HFFc6 (cell line): ENCODE results near the gene SYT13. TPM values are rescaled to one million over a fixed set of nuclear protein-coding genes. Genes with fewer than 3 reads are reported as not detected.

Source experiments
- DNase-seq: peaks from one replicate; pipeline ENCODE4 v3.0.0-alpha.2; 2018
- H3K27ac Mint-ChIP-seq: 2 replicates; pipeline ENCODE4 v1.8.0; 2020; ENCODE audit warnings: mild to moderate bottlenecking, mixed read lengths
- H3K27me3 Mint-ChIP-seq: 2 replicates; pipeline ENCODE4 v1.8.0; 2021; ENCODE audit warnings: mild to moderate bottlenecking, moderate library complexity, mixed read lengths; ENCODE audit not compliant: insufficient read depth
- H3K36me3 Mint-ChIP-seq: 2 replicates; pipeline ENCODE4 v1.8.0; 2021; ENCODE audit warnings: low read depth, mixed read lengths
- H3K4me1 Mint-ChIP-seq: 2 replicates; pipeline ENCODE4 v1.8.0; 2020; ENCODE audit warnings: low read depth, mixed read lengths
- H3K4me3 Mint-ChIP-seq: 2 replicates; pipeline ENCODE4 v1.8.0; 2020; ENCODE audit warnings: mild to moderate bottlenecking, moderate library complexity, mixed read lengths
- H3K9me3 Mint-ChIP-seq: 2 replicates; pipeline ENCODE4 v1.8.0; 2020; ENCODE audit warnings: mild to moderate bottlenecking, mixed read lengths
- total RNA-seq, 6 experiments: library from RNA; stranded (reverse); fragmentation: NEBNext Ultra II Directional; extraction: Animal tissue kit (Norgen Biotek cat#: 25700); gene quantifications; 2 replicates in 1 of 6; 3 replicates in 5 of 6; pipeline ENCODE4 v1.2.3, GENCODE V29; 2021
- TF ChIP-seq, protein P1 (sequence below): fragments of 200-600 bp; sonication (generic); IDR thresholded peaks from 2 replicates; pipeline ENCODE4 v1.5.0; 2021; ENCODE audit warnings: antibody characterized with exemption, mild to moderate bottlenecking

The SYT13 gene
- total RNA-seq, 6 experiments from 2014 or later = not detected

DNA sequence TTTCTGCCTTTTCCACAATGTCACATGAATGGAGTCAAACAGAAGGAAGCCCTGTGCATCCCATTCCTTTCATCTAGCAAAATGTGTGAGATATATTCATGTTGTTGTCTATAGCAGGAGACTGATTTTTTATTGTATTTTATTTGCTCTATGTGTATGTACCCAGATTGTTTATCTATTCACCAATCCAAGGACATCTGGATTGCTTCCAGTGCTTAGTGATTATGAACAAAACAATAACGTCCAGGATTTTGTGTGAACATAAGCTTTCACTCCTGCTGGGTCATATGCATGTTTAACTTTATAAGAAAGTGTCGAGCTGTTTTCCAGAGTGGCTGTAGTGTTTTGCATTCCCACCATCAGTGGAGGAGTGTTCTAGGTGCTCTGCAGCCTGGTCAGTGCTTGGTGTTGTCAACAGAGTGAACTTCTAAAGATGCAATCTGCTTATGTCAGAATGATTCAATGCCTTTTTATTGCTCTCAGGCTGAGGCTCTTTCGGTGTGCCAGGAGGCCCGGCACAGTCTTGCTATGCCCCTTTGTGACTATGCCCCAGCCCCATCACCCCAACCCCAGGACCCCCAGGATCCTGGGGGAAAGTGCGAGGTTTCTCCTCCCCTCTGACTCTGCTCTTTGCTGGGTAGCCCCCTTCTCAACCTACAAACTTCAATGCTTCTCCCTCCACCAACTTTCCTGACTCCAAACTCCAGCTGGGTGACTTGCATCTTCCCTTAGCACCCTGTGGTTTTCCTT lies 19.9 kb upstream of the SYT13 start:
- H3K27me3 Mint-ChIP-seq = peaks cover 22% of the 10 kb centered on the region
- H3K4me3 Mint-ChIP-seq = no peak overlapping the region
- no peaks in the 10 kb centered on the region for H3K9me3 Mint-ChIP-seq
- no peak overlapping the region for H3K27ac Mint-ChIP-seq
- TF ChIP-seq, protein P1, sequence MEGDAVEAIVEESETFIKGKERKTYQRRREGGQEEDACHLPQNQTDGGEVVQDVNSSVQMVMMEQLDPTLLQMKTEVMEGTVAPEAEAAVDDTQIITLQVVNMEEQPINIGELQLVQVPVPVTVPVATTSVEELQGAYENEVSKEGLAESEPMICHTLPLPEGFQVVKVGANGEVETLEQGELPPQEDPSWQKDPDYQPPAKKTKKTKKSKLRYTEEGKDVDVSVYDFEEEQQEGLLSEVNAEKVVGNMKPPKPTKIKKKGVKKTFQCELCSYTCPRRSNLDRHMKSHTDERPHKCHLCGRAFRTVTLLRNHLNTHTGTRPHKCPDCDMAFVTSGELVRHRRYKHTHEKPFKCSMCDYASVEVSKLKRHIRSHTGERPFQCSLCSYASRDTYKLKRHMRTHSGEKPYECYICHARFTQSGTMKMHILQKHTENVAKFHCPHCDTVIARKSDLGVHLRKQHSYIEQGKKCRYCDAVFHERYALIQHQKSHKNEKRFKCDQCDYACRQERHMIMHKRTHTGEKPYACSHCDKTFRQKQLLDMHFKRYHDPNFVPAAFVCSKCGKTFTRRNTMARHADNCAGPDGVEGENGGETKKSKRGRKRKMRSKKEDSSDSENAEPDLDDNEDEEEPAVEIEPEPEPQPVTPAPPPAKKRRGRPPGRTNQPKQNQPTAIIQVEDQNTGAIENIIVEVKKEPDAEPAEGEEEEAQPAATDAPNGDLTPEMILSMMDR = no peak
- H3K36me3 Mint-ChIP-seq = no peaks in the 10 kb centered on the region
- no peaks in the 10 kb centered on the region for H3K4me1 Mint-ChIP-seq
- no peak for DNase-seq

DNA sequence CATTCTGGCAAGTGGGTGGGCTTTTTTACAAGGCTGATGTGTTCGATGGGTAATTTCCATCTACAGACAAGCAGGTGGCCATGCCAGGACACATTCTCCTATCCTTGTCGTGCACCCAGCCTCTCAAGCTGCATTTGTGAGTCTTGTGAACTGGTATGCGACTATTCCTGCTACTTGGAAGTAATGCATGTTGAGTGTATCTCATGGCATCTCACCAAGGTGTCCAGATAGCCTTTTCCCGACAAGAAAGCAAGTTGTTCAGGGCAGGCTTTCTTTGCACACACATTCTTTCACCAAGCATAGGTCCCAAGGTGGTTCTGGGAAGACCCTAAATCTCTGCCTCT lies 18.8 kb upstream of the SYT13 start:
- no peaks in the 10 kb centered on the region for H3K36me3 Mint-ChIP-seq
- H3K4me1 Mint-ChIP-seq = no peaks in the 10 kb centered on the region
- no peak overlapping the region for H3K4me3 Mint-ChIP-seq
- H3K27ac Mint-ChIP-seq = no peak overlapping the region
- TF ChIP-seq, protein P1 = no peak
- H3K9me3 Mint-ChIP-seq = no peaks in the 10 kb centered on the region
- peaks cover 23% of the 10 kb centered on the region for H3K27me3 Mint-ChIP-seq
- no peak for DNase-seq

DNA sequence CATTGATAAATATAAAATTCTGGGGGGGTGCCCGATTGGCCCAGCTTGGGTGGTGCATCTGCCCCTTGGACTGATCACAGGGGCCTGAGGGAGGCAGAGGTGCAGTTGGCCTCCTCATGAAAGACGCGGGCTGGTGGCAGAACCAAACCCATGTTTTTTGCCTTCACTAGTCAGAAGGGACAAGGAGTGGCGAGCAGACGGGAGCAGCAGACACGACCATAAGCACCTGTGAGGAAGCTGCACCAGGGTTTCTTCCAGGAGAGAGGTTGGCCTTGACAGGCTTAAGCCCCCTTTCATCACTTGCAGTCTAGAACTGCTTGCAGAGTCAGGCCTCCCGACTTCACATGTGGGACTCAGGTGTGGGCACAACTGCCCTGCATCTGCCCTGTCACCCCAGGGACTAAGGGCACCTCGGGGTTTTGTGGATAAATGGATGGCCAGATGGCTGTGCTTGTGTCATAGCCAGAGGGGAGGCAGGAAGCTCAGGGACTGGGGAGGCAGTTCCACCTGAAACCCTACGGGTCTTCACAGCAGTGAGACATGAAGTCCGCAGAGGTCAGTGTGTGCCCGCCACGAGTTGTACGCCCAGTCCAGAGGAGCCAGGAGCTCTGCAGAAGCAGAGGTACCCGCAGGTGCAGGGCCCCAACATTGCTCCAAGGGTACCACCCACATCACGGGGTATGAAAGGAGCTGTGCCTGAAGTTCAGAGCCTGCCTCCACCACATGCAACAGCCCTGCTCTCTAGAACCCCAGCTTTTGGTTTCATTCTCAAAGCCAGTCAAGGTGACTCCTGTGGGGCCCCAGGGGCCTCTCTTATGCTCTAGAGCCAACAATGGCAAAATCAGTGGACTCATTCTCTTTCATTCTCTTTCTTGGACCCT lies 18.2 kb upstream of the SYT13 start:
- DNase-seq = no peak
- Mint-ChIP-seq H3K36me3 (no peaks in the 10 kb centered on the region), H3K9me3 (no peaks in the 10 kb centered on the region), H3K4me1 (no peaks in the 10 kb centered on the region), H3K27ac (no peak overlapping the region), H3K4me3 (no peak overlapping the region), H3K27me3 (peaks cover 23% of the 10 kb centered on the region)
- TF ChIP-seq, protein P1 = no peak

DNA sequence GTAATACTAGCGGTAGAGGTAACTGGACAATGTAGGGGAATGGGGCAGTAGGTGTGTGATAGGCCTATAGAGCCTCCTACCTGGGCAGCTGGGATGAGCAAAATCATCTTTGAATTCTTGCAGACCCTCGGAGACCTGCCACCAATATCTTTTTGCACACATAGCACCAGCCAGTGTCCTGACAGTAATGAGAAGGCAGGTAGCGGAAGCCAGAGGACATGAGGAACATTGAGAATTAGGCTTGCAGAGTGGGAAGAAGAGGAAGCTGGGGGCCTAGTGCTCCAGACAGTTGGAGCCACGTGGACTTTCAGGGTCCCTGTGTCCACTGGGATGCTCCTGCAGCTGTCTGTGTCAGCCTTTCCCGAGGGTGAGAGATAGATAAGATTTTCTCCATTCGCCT lies 17.2 kb upstream of the SYT13 start:
- no peak overlapping the region for H3K4me3 Mint-ChIP-seq
- no peaks in the 10 kb centered on the region for H3K9me3 Mint-ChIP-seq
- H3K27ac Mint-ChIP-seq = no peak overlapping the region
- H3K27me3 Mint-ChIP-seq = peaks cover 23% of the 10 kb centered on the region
- no peak for DNase-seq
- TF ChIP-seq, protein P1 = no peak
- H3K4me1 Mint-ChIP-seq = no peaks in the 10 kb centered on the region
- no peaks in the 10 kb centered on the region for H3K36me3 Mint-ChIP-seq

DNA sequence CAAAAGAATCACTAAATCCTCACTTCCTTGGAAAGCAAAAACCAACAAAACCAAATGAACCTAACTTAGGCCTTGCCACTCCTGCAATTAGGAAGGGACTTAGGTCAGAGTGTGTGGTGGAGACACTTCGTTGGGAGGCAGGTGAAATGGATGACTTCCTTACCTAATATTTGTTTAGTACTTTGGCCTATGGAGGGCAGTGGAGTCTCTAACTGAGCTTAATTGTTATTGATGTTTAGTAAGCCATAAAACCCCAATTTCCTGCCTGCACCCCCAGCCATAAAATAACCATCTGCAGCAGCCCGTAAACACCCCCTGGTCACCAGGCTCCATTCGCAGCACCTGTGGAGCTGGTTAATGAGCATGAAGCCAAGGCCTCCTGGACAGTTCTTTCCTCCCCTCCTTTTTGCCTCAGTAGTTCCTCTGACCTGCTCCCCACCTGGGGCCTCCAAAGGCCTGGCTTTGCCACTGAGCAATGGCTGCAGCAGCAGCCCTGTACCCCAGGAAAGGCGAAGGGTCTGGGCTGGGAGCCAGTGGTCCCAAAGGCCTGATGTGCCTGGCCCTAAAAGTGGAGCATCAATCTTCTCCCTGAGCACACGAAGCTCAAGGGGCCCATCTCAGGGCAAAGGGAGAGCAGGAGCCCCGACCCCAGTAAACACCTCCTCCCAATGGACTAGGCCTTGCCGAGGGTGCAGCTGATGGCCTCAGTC lies 15.6 kb upstream of the SYT13 start:
- no peak for DNase-seq
- Mint-ChIP-seq H3K9me3 (no peaks in the 10 kb centered on the region), H3K27me3 (peaks cover 28% of the 10 kb centered on the region), H3K36me3 (no peaks in the 10 kb centered on the region), H3K27ac (no peak overlapping the region), H3K4me1 (no peaks in the 10 kb centered on the region), H3K4me3 (no peak overlapping the region)
- TF ChIP-seq, protein P1 = no peak
